T-helper 9 cell (primary cell): ENCODE measurements around the gene NELL1.

Experiments used
- DNase-seq: peaks from one replicate; pipeline ENCODE4 v3.0.0-alpha.2; 2020

NELL1 gene

DNA sequence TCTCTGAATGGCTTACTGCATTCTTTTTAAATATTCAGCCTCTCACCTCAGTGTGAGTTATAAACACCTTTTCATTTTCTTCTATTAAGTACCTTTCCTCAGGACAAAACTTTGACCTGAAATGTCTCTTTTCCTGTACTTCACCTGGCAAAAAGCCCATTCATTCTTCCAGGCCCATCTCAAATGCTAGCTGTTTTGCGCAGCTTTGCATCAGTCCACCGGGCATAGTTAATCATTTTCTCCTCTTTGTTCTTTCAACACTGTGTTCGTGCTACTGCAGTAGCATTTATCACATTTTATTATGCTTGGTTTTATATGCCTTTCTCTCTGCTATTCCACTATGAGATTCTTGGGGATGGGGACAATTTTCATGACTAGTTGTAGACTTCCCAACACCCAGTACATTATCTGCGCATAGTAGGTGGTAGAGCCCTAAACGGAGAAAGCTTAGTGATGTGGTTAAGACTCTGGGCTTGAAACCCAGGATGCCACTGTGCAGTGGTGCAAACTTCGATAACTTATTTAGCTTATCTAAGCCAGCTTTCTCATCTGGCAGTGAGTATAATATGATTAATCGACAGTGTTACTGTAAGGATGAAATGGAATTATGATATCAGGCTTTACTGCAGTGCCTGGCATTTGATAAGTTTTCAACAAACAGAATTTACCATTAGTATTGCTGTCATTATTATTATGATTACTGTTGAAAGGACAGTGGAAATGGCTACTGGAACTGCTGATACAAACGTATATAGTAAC lies 695.7 kb downstream of the NELL1 start:
- no peak for DNase-seq

DNA sequence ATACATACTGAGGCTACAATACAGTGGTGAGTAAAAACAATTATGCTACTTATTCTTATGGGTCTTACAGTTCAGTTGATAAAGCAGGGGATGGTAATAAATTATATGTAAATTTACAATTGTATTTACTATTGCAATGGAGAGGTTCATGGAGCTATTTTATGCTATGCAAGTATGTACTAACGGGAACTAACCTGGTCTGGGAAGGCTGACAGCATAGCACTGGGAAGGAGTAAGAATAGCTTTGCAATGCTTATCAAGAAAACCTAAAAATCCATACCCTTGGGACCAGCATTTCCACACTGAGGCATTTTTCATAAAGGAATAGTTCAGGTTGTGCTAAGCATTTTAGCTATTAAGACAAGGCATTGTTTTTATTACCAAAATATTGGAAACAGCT lies 700.6 kb downstream of the NELL1 start:
- no peak for DNase-seq

- no peak for DNase-seq
Observed at GRCh38 chr11:21371044-21371443, 701.7 kb downstream of the NELL1 start.

DNA sequence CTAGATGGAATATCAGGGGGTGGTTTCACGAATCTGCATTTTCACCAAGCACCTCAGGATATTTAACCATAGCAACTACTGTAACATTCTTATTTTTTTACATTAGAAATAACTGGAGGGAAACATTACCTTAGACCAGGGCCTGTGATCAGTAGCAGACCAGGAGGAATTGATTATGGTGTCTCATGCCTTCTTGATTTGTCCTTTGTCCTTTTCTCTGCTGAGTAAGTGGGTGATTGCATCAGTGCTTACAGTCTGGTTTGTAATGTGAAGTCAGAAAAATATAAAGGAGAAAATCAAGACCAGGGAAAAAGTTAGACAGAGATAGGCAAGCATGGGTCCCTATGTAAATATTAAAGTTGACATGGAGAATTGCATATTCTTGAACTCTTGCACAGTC lies 703.3 kb downstream of the NELL1 start:
- no peak for DNase-seq

DNA sequence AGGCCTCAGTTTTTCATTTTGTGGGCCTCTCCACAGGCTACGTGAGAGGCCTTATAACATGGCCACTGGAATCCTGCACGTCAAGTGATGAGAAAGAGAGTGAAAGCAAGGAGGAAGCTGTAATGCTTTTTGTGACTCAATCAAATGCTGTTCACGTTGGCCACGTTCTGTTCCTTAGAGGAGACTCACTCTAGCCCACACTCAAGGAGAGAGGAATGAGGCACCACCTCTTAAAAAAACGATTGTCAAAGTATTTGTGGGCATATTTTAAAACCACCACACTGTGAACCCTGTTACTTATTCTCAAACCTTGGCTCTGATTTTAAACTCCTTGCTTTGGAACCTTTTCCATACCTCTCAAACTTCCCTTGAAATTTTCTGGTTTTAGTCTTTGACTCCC lies 705.0 kb downstream of the NELL1 start:
- DNase-seq, result no peak

- no peak for DNase-seq
Observed at GRCh38 chr11:21385669-21386440, 716.5 kb downstream of the NELL1 start.

- DNase-seq, result no peak
Observed at GRCh38 chr11:21390430-21390829, 721.0 kb downstream of the NELL1 start.

DNA sequence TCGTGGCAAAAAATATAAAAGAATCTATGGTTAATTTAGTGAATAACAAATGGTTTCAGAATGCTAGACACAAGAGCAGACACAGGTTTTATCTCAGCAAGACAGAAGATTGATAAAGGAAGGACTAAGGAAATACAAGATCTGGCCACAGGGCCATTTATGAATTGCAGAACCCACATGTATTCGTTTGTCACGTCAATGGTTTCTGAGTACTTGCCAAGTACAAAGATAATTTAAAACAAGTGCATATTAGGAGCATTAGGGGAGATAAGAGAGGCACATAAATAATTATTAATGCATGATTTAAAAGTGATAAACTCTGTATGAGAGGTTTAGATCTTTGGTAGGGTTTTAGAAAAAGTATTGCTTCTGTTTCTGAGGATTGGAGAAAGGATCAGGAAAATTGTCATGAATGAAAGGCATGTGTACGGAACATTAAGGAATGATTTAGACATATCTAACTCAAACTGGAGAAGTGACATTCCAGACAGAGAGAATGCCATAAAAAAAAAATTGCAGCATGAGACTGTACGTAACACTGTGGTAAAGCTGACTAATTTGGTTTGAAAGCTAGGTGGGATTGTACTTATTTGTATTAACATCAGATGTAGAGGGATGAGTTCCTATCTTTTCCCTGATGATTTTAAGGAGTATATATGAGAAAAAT lies 727.1 kb downstream of the NELL1 start:
- no peak for DNase-seq

- DNase-seq, result no peak
Observed at GRCh38 chr11:21398195-21398594, 728.8 kb downstream of the NELL1 start.

DNA sequence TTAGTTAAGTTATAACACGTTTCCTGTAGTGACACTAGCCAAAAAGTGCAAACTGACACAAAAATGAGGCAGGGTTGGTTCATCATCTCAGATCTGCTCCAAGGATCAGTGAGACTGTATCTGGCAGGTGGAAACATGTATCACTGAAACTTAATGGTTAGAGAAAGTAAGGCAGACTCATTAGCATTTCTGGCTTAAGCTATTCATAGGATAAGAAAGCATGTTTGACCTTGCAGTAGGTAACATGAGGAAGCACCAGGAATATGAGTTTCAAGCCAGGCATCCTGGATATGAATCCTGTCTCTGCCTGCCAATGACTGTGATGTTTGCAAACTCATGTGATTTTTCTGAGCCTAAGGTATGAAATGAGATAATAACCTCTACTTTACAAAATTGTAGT lies 732.1 kb downstream of the NELL1 start:
- no peak for DNase-seq

DNA sequence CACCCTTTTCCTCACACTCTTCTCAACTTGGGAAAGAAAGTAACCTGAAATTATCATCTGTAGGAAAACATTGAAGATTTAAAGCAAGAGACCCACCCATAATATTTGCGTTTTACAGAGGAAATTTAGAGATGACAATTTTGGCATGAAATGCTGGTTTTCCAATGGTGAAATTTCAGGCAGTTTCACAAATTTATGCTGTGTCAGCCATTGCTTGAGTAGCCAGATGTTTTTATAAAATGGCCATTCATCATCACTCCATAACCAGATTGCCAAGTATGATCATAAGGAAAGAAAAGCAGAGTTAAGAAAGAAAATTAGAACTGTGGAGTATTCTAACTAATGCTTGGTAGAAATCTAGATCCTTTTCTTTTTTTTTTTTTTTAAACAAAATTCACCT lies 732.9 kb downstream of the NELL1 start:
- DNase-seq, result no peak

DNA sequence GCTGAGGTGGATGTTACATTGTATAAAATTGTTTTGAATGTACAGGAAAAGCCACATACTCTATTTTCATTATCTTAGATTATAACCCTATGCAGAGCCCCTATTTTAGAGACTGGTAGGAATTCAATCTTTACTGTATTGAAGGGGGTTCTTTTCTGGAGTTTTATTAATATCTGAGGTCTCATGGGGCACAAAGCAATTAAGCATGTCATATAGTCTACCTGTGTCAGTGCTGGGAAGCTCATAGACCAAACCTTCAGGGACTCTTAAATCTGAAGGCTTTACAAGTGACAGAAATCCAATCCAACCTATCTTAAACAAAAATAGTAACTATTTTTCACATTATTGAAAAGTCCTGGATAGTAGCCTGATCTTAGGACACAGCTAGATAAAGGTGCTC lies 733.7 kb downstream of the NELL1 start:
- DNase-seq, result no peak

DNA sequence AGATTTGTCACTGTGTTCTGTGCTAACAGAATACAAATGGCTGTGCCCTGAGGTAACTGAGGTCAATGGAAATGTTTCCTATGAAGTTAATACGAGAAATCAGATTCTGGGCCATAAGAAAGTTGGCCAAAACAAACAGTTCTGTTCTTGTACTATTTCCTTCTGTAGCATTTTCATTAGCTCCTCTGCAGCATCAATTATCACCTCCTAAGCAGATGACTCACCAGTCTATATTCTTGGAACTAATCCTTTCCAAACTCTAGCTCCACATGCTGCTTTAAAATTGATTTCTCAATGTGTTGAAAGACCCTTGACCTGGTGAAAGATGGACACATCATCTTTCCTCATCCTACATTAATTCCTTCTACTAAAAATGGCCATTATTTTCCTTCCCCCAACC lies 736.0 kb downstream of the NELL1 start:
- DNase-seq, result no peak

DNA sequence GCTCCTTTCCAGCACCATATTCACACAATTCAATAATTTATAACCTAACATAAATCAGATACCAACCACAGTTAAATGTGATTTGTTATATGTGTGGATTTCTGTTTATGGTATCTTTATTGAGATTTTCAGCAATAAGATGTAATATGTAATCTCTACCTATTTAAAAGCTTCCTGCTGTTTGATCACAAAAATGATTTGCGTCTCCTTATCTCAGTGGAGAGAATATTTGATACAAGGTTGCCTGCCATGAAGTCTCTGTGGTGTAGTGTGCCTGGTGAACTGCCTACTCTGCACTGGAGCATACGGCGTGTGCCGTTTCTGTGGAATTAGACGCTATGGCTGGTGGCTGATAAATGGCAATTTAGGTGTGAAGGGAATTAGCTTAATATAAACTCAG lies 741.1 kb downstream of the NELL1 start:
- DNase-seq, result no peak

- no peak for DNase-seq
Observed at GRCh38 chr11:21411104-21411503, 741.7 kb downstream of the NELL1 start.

- DNase-seq, result no peak
Observed at GRCh38 chr11:21411597-21411996, 742.2 kb downstream of the NELL1 start.

DNA sequence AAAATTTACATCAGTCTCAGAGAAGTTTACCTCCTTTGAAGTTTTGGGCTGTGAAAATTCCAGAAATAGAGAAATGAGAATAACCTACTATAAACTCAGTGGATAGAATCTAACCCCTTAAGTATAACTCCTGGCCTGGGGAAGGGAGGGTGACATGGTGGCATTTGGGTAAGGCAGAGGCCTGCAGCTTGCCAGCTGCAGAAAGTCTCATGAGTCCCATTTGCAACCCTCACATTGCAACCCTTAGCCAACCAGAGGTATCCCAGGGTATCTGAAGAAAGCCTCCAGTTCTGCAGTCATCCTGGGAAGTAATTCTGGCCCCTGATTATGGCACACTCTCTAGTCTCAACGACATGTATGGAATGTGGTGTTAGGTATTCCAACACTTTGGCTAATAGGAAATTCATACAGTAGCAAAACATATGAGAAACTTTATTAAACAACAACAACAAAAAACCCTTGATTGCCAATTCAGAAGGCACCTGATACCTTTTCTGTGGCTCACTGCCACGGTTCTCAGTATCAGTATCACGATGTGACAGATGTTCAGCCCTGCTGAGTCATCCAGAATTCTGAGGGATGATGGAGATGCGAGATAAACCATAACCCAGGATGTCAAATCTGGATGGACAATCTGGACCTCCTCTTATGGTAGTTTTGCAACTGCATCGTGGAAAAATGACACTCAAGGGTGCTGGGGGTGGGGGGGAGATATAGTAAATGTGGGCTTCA lies 743.4 kb downstream of the NELL1 start:
- no peak for DNase-seq

DNA sequence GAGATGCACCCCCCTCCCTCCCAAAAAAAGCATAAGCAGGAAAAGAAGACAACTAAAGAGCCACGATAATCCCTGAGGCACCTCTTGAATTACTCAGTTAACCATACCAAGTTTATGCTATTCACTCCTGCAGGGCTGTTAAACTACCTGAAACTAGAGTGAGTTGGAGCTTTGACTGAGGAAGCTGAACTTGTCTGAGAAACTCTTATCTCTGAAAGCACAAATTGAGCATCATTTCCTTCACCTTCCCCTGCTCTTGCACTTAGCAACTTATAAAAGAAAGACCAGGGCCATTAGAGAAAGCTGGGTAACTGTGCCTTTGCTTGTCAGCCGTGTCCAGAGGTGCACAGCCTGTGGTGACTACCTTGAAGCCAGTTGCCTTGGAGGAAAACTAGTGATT lies 745.6 kb downstream of the NELL1 start:
- no peak for DNase-seq

DNA sequence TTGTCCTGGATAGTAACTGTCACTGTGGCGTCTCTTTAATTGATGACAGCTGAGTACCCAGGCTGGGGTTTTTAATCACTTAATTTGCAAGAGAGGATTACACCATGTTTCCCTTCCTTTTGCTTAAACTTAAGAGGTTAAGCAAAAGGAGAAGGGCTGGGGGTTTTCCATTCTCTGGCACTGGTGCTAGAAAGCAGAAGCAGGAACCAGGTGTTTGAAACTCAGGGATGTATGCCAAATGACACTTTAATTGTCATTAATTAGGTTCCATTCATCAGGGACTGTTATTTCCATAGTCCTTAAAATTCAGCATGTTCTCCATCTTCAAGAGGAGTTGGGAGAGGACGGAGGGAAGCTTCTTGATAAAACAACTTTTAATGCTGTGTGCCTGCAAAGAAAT lies 746.2 kb downstream of the NELL1 start:
- DNase-seq, result no peak

DNA sequence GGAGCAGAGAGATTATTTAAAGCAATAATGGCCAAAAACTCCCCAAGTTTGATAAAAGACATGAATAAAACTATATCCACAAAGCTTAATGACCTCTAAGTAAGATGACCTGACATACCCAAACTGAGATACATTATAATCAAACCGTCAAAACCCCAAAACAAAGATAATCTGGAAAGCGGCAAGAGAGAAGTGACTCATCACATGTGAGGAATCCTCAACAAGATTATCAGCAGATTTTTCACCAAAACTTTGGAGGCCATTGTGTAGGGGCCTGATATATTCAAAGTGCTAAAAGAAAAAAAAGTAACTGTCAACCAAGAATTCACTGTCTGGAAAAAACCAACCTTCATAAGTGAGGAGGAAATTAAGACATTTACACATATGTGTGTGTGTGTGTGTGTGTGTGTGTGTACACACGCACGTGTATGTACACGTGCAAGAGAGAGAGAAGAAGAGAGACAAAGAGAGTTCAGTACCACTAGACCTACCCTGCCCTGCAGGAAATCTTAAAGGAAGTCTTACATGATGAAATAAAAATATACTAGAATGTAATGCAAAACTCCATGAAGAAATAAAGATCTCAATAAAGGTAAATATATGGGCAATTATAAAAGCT lies 752.4 kb downstream of the NELL1 start:
- no peak for DNase-seq

GRCh38 chr11:21426931-21427330 lies 757.5 kb downstream of the NELL1 start:
- DNase-seq, result no peak

DNA sequence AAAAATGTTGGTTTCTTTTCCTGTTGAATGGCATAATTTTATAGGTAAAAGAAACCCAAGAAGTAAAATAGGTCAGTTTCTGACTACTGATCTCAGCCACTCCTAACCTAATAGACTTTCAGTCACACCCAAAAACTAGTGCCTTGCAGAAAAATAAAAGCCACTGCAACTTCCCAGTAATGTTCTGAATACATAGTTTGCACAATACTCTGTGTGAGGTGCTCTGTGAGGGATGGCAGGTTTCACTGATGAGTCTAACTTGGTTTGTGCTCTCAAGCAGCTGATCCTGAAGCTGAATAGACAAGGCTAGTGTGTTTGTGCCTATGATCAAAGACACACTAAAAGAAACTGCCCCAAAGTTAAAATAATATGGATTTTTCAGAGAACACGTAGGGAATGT lies 758.3 kb downstream of the NELL1 start:
- no peak for DNase-seq

GRCh38 chr11:21428796-21429195 lies 759.4 kb downstream of the NELL1 start:
- DNase-seq, result no peak
